DMS 273 (cell line): ENCODE measurements around the gene MKLN1.

ENCODE experiments used
- DNase-seq: peaks from one replicate; lab custom pipeline; 2025; ENCODE audit not compliant: unreplicated experiment; lab: John Stamatoyannopoulos, UW

The MKLN1 gene

GRCh38 chr7:131346885-131347592 is 19.4 kb downstream of the MKLN1 start:
- DNase-seq, result no peak

DNA sequence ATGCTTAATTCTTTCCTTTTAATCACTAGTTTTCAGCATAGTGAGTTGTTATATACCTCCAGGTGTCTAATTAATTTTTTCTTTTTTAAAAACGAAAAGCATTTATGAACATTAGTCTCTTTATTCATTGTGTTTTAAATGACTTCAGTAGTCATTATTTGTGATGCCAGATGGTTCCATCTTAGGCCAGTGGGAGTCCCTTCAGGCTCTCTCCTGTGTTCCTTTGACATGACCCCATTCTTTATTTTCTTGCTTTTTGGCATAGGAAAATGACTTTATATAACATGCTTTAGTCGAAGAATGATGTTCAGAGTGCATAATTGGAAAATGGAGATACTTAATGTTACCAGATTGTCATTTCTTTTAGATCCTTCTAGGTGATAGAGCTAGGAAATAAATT is 24.4 kb downstream of the MKLN1 start:
- peak; percentile 26 for DNase-seq

GRCh38 chr7:131354390-131354789 is 26.7 kb downstream of the MKLN1 start:
- DNase-seq, result no peak

DNA sequence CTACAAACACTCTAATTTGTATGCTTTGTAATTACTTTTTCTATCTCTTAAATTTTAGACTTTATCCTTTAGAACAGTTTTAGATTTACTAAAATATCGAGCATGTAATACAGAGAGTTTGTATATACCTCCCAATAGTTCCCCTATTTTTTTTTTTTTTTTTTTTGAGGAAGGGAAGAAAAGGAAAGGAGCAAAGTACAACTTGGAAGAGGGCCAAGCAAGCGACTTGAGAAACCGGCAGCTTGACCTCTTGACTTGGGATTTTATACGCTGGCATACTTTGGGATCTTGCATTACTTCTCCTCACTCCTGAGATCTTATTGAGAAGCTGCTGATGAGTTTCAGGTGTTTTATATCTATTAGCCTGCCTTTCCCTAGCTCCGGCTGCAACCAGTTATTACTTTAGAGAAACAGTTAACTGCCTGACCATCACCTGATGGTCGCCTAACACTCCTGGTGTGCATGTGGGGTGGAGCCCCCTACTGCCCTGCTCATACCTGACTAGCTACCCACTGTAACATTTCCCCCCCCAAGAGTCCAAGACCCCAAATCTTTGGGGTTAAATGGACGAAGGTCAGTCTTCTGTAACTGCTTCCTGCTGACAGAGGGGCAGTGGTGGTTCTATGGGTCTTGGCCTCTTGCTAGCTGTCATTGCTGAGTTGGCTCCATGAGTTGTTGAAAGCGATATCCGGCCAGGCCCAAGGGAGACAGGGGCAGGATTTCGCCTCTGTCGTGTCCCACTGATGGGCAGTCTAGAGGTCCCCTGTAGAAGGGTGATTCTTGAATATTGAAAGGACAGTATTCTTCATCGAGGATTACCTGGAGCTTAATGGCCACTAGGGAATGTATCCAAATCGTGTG is 28.5 kb downstream of the MKLN1 start:
- no peak for DNase-seq

DNA sequence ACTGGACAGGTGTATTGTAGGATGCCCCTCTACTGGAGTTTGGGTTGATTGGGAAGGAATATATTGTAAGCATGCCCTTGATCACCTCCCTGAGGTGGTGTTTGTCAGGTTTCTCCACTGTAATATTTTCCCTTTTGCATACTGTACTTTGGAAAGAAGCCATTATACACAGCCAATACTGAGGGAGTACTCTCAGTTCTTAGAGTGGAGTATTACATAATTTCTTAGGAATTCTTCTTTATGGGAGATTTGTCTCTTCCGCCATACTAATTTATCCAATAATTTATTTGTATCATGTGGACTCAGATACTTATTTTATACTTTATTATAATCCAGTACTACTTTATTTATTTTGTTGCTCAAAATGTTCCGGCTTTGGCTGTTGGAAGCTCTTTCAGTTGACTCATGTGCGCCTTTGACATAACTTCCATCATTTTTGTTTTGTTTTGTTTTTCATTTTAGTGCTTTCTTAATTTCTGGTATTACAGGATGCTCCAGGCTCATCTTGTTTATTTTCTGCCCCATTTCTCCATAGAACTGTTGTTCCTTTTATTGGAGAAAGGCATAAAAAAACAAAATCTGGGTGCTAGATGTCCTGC is 29.7 kb downstream of the MKLN1 start:
- DNase-seq, result no peak

- no peak for DNase-seq
Observed at GRCh38 chr7:131358636-131359035, 31.0 kb downstream of the MKLN1 start.

DNA sequence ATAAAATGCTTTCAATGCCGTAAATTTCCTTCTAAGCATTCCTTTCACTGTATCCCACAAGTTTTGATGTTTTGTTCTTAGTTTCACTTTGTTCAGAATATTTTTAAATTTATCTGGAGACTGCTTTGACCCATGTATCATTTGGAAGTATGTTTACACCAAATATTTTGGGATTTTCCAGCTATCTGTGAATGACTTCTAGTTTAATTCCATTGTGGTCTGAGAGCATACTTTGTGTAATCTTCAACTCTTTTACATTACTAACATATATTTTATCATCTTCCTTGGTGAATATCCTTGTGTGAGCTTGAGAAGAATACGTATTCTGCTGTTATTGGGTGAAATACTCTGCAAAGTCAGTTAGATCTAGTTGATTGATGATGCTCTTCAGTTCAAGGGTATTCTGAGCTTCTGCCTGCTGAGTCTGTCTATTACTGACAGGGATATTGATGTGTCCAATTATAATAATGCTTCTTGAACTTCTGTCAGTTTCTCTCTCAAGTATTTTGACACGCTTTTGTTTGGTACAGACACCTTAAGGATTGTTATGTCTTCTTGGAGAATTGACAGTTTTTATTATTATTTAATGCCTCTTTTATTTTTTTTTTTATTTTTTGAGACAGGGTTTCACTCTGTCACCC is 31.6 kb downstream of the MKLN1 start:
- no peak for DNase-seq

- no peak for DNase-seq
Observed at GRCh38 chr7:131363719-131364118, 36.0 kb downstream of the MKLN1 start.

GRCh38 chr7:131364767-131365344 is 37.2 kb downstream of the MKLN1 start:
- DNase-seq, result peak; percentile 26

GRCh38 chr7:131365838-131366237 is 38.2 kb downstream of the MKLN1 start:
- DNase-seq, result no peak

DNA sequence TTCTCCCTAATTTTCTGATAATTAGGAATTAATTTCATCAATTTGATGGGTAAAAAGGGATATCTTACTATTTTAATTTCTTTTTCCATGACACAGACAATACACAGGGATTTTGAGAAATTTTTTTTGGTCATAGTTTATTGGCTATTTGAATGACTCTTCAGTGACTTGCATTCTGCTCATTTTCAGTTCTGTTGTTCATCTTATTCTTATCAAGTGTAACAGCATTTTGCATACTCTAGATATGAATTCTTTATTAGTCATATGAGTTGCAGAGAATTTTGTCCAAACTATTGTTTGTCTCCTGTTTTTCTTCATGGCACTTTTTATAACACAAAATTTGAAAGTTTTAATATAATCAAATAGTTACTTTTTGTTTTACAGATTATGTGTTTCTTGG is 41.7 kb downstream of the MKLN1 start:
- no peak for DNase-seq

DNA sequence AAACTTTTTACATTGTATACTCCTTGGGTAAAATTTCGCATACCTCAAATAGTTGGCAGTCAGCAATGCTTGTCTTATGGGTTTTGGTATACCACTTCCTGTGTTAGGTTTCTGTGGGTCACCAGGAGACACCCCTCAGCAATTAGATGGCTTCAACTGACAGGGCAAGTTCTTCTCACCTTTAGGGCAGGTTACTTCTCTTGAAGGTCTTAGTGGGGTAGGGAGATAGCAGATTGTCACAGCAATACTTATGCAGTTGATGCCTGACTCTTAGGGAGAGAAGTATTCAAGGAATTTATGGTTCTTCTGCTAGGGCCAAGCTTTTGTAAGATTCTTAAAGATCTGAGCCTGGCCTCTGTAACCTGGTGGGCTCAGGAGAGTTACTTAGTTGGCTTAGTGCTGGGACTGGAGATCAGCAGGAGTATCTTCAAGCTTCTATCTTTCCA is 42.9 kb downstream of the MKLN1 start:
- peak; percentile 13 for DNase-seq

DNA sequence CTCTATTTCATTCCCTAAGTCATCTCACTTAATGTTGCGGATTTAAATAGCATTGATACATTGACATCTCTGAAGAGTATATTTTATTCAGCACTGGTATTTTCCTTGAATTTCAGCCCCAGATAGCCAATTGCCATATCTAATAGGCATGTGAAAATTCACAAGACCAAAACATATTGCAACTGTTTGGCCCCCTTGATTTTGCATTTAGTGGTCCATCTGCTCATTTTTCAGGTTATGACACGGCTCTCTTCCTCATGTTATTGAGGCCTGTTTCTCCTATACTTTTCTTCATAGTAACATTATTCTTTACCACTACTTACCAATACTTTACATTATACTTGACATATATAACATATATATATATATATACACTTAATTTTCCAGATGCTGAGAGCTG is 43.7 kb downstream of the MKLN1 start:
- peak; percentile 76 for DNase-seq

- DNase-seq, result no peak
Observed at GRCh38 chr7:131372554-131372953, 44.9 kb downstream of the MKLN1 start.

DNA sequence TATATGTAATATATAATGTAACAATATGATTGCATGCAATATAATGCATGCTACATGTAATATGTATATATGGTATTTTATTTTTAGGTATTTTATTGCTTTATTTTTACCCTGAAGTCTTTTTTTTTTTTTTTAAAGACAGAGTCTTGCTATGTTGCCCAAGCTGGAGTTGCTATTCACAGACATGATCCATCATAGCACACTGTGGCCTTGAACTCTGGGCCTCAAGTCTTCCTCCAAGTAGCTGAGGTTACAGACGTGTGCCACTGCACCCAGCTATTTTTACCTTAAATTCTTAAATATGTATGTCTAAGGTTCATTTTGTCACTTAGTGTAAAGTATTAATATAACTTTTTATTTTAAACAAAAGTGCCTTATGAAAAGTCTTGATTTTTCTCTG is 47.1 kb downstream of the MKLN1 start:
- DNase-seq, result no peak

DNA sequence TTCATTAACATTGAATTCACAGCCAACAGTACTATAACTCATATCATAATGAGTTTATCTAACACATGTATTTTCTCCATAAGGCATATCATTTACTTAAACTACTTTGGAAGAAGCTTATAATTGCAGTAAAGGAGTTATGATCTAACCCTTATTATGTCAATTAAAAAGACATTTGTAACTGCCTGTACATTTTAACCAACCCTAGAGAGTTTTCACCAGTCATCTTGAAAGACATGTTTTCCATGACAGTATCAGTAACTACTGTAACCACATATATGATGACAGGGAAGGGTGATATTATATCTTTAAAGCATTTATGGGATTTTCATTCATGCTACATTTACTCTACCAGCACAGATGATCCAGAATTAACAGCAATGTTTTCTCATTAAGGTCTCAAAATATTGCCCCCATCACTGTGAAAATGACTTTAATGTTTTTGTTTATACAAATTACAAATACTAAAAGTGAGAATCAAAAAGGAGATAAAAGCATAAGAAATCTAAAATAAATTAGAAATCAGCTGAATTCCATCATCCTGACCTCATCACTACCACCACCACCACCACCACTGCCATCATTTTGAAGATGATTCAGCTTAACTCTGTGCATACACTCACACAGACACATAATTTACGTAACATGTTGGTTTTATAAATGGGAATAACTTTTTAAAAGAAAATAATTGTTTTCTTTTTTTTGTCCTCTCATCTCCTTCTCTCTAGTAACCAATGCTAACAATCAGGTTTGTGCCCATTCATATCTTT is 53.6 kb downstream of the MKLN1 start:
- DNase-seq, result no peak

GRCh38 chr7:131383417-131384285 is 56.0 kb downstream of the MKLN1 start:
- DNase-seq, result no peak

GRCh38 chr7:131384286-131384635 is 56.6 kb downstream of the MKLN1 start:
- DNase-seq, result no peak

- no peak for DNase-seq
Observed at GRCh38 chr7:131385039-131385605, 57.4 kb downstream of the MKLN1 start.
